Stimulated activated CD4-positive, alpha-beta T cell treated with anti-CD3 and anti-CD28 coated beads, TNF-alpha, amount 100 ng/mL, for 4 hours (primary cell): ENCODE data around the gene SLC9C2.
"Not testable (repeated sequence)": the region's sequence is repeated elsewhere in the genome, so short reads cannot be mapped to it uniquely, and the experiment has no call there.

Source experiments
- DNase-seq, 3 experiments: peaks; one replicate each; pipeline ENCODE4 v3.0.0-alpha.2; 2020; ENCODE audit warnings: low read depth in 3 of 3

The SLC9C2 gene

GRCh38 chr1:173603056-173603591 lies at the start of gene SLC9C2:
Gene SLC9C2, minus strand, starts transcription at chr1:173603072. Its CDS starts 1,296 bp downstream, at chr1:173601776.
- no peak for DNase-seq

GRCh38 chr1:173648880-173649605 lies 46.2 kb upstream of the SLC9C2 start:
- DNase-seq = no peak

GRCh38 chr1:173646656-173647055 lies 43.8 kb upstream of the SLC9C2 start:
- DNase-seq = no peak

- not testable (repeated sequence) for DNase-seq
Measured at GRCh38 chr1:173642450-173643139, 39.7 kb upstream of the SLC9C2 start.

GRCh38 chr1:173639102-173639501 lies 36.2 kb upstream of the SLC9C2 start:
- no peak for DNase-seq

- DNase-seq = no peak
Measured at GRCh38 chr1:173638043-173639021, 35.5 kb upstream of the SLC9C2 start.

GRCh38 chr1:173637236-173638042 lies 34.6 kb upstream of the SLC9C2 start:
- not testable (repeated sequence) for DNase-seq

GRCh38 chr1:173635116-173635515 lies 32.2 kb upstream of the SLC9C2 start, which contains the start of gene TEX50:
Gene TEX50, plus strand, starts transcription at chr1:173635338. Its CDS starts 184 bp downstream, at chr1:173635522.
- DNase-seq = no peak

GRCh38 chr1:173628888-173629287 lies 26.0 kb upstream of the SLC9C2 start:
- DNase-seq = no peak

- DNase-seq = no peak
Measured at GRCh38 chr1:173627269-173627668, 24.4 kb upstream of the SLC9C2 start.

GRCh38 chr1:173616859-173617258 lies 14.0 kb upstream of the SLC9C2 start:
- DNase-seq = no peak

- DNase-seq = not testable (repeated sequence)
Measured at GRCh38 chr1:173613086-173613485, 10.2 kb upstream of the SLC9C2 start.

- DNase-seq = no peak
Measured at GRCh38 chr1:173608503-173609216, 5.8 kb upstream of the SLC9C2 start.

GRCh38 chr1:173601588-173601987 lies 1.3 kb downstream of the SLC9C2 start:
- DNase-seq = no peak

- no peak for DNase-seq
Measured at GRCh38 chr1:173596097-173596825, 6.6 kb downstream of the SLC9C2 start.

GRCh38 chr1:173591138-173591537 lies 11.7 kb downstream of the SLC9C2 start:
- DNase-seq = not testable (repeated sequence)

GRCh38 chr1:173590557-173590956 lies 12.3 kb downstream of the SLC9C2 start:
- DNase-seq = no peak

- DNase-seq = no peak
Measured at GRCh38 chr1:173581383-173582079, 21.3 kb downstream of the SLC9C2 start.

- DNase-seq = no peak
Measured at GRCh38 chr1:173580658-173581057, 22.2 kb downstream of the SLC9C2 start.
